ENCODE measurements around the gene CCND1.
A peak's percentile ranks its signal among the peaks of the same experiment; 100 is the strongest.

The CCND1 gene

DNA sequence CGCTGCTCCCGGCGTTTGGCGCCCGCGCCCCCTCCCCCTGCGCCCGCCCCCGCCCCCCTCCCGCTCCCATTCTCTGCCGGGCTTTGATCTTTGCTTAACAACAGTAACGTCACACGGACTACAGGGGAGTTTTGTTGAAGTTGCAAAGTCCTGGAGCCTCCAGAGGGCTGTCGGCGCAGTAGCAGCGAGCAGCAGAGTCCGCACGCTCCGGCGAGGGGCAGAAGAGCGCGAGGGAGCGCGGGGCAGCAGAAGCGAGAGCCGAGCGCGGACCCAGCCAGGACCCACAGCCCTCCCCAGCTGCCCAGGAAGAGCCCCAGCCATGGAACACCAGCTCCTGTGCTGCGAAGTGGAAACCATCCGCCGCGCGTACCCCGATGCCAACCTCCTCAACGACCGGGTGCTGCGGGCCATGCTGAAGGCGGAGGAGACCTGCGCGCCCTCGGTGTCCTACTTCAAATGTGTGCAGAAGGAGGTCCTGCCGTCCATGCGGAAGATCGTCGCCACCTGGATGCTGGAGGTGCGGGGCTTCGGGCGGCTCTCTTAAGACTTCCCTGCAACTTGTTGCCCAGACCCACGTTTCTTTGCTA is at the start of gene CCND1:
CCND1 (plus strand) TSS at position 162 of the 587 bp plus-strand sequence; CDS start at position 320, 158 bp downstream.
- peak; percentile 85 for DNase-seq
- in situ Hi-C loops (cut with HindIII; ENCODE audit: low pct_ligation_motif_present, low pct_unique_long_range_greater_than_20kb, low sequenced_read_pairs), result no loop called here

GRCh38 chr11:69592986-69593650 is 47.8 kb upstream of the CCND1 start:
- in situ Hi-C loops (cut with HindIII; ENCODE audit: low pct_ligation_motif_present, low pct_unique_long_range_greater_than_20kb, low sequenced_read_pairs), result no loop called here
- DNase-seq, result no peak

DNA sequence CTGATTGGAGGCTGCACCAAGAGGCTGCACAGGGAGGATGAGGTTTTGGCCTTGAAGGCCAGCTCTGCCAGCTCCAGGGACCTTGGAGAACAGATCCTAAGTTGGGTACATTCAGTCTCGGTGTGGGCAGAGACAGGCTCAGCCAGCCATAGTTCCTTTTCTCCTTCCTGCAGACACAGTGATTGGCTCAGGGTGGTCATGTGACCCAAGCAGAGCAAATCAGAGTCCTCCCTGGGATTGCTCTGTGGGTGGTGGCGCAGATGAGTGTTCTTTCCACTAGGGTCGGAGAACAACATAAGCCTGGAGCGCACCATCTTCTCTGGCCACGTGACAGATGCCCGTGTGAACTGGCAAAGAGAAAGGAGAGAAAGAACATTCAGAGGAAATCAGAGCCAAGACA is 47.1 kb upstream of the CCND1 start:
- no peak for DNase-seq
- in situ Hi-C loops (cut with HindIII; ENCODE audit: low pct_ligation_motif_present, low pct_unique_long_range_greater_than_20kb, low sequenced_read_pairs), result no loop called here

- in situ Hi-C loops (cut with HindIII; ENCODE audit: low pct_ligation_motif_present, low pct_unique_long_range_greater_than_20kb, low sequenced_read_pairs), result no loop called here
- DNase-seq, result no peak
Observed at GRCh38 chr11:69594481-69594880, 46.5 kb upstream of the CCND1 start.

GRCh38 chr11:69595805-69596665 is 44.9 kb upstream of the CCND1 start:
- in situ Hi-C loops (cut with HindIII; ENCODE audit: low pct_ligation_motif_present, low pct_unique_long_range_greater_than_20kb, low sequenced_read_pairs), result no loop called here
- no peak for DNase-seq

- DNase-seq, result peak; percentile 2
- in situ Hi-C loops (cut with HindIII; ENCODE audit: low pct_ligation_motif_present, low pct_unique_long_range_greater_than_20kb, low sequenced_read_pairs), result no loop called here
Observed at GRCh38 chr11:69598147-69598546, 42.8 kb upstream of the CCND1 start.

DNA sequence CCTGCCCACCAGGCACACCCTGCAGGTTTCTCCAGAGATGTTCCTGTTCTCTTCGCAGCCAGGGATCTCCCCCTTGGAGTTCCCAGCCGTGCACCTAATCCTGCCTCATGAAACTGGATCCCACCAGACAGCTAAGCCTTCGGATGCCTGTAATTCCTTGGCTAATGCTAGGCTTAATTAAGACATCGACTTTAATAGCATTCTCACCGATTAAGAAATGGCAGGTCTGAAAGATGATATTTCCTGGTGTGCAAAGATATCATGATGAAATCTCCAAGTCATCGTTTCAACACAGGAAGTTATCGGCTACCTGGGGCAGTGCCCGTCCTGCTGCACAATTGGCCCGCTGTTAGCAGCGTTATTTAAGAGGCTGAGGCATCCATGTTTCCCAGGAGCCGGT is 41.5 kb upstream of the CCND1 start:
- in situ Hi-C loops (cut with HindIII; ENCODE audit: low pct_ligation_motif_present, low pct_unique_long_range_greater_than_20kb, low sequenced_read_pairs), result no loop called here
- DNase-seq, result no peak

- in situ Hi-C loops (cut with HindIII; ENCODE audit: low pct_ligation_motif_present, low pct_unique_long_range_greater_than_20kb, low sequenced_read_pairs), result no loop called here
- no peak for DNase-seq
Observed at GRCh38 chr11:69600001-69600400, 41.0 kb upstream of the CCND1 start.

- in situ Hi-C loops (cut with HindIII; ENCODE audit: low pct_ligation_motif_present, low pct_unique_long_range_greater_than_20kb, low sequenced_read_pairs), result no loop called here
- no peak for DNase-seq
Observed at GRCh38 chr11:69601011-69601975, 39.7 kb upstream of the CCND1 start.

- no peak for DNase-seq
- in situ Hi-C loops (cut with HindIII; ENCODE audit: low pct_ligation_motif_present, low pct_unique_long_range_greater_than_20kb, low sequenced_read_pairs), result no loop called here
Observed at GRCh38 chr11:69603111-69603836, 37.7 kb upstream of the CCND1 start.

DNA sequence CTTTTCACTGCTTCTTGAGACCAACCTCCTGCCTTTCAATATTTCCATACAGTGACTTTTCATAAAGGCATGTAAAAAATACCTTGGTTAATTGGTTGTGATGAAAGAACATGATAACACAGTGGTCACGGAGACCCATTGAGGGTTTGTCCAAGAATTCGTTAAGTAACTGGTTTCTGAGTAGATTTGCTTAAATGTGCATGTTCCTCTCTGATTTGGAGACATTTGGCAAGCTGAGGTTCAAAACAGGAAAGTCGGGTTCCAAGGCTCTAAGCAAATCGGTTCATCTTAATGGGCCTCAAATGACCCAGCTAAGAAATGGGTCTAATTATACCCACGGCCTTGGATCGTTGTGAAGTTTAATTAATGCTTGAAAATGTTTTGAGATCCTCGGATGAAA is 36.9 kb upstream of the CCND1 start:
- in situ Hi-C loops (cut with HindIII; ENCODE audit: low pct_ligation_motif_present, low pct_unique_long_range_greater_than_20kb, low sequenced_read_pairs), result no loop called here

GRCh38 chr11:69605737-69606526 is 35.0 kb upstream of the CCND1 start:
- DNase-seq, result no peak
- in situ Hi-C loops (cut with HindIII; ENCODE audit: low pct_ligation_motif_present, low pct_unique_long_range_greater_than_20kb, low sequenced_read_pairs), result no loop called here

More for the DNA sequence above, 36.9 kb upstream of the CCND1 start:
- DNase-seq, result no peak

- DNase-seq, result no peak
- in situ Hi-C loops (cut with HindIII; ENCODE audit: low pct_ligation_motif_present, low pct_unique_long_range_greater_than_20kb, low sequenced_read_pairs), result no loop called here
Observed at GRCh38 chr11:69609351-69609750, 31.6 kb upstream of the CCND1 start.

GRCh38 chr11:69611548-69612526 is 29.1 kb upstream of the CCND1 start:
- no peak for DNase-seq
- in situ Hi-C loops (cut with HindIII; ENCODE audit: low pct_ligation_motif_present, low pct_unique_long_range_greater_than_20kb, low sequenced_read_pairs), result no loop called here

- in situ Hi-C loops (cut with HindIII; ENCODE audit: low pct_ligation_motif_present, low pct_unique_long_range_greater_than_20kb, low sequenced_read_pairs), result no loop called here
- DNase-seq, result no peak
Observed at GRCh38 chr11:69613594-69613993, 27.4 kb upstream of the CCND1 start.

DNA sequence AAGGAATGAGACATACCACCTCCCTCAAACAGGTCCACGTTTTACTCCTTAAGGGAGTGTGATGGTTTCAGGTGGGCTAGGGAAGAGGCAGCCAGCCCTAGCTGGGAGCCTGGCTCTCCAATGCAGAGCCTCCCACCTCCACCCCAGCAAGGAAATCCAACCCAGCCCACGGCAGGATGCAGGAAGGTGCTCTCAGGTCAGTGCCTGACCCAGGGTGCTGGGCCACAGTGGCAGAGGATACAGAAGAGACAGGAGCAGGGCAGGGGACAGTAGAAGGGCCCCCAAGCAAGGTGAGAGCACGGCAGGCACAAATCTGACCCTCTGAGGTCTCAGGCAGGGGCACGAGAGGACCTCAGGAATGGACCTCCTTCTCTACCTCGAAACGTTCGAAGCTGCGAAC is 26.9 kb upstream of the CCND1 start:
- DNase-seq, result no peak
- in situ Hi-C loops (cut with HindIII; ENCODE audit: low pct_ligation_motif_present, low pct_unique_long_range_greater_than_20kb, low sequenced_read_pairs), result no loop called here

Measured in ACHN (cell line).